Erythroblast (primary cell): ENCODE measurements around the gene NMT1.

Experiments used
- GATA1 ChIP-seq: IDR thresholded peaks from 2 replicates; pipeline ENCODE4 v1.6.1; 2011; ENCODE audit warnings: low read depth, mild to moderate bottlenecking, control low read depth, low read length, moderate library complexity
- POLR2A ChIP-seq: IDR thresholded peaks from 2 replicates; pipeline ENCODE4 v1.6.1; 2011; ENCODE audit warnings: mild to moderate bottlenecking, low read length

GRCh38 chr17:45063198-45063597, 2.1 kb downstream of the NMT1 start:
- TF ChIP-seq POLR2A (no peak), GATA1 (no peak)
